Muscle layer of duodenum (tissue), 2 donors: ENCODE measurements around the gene CLIP3.

Source experiments
- H3K27ac ChIP-seq: one replicate; pipeline ENCODE4 v1.7.0; 2013; ENCODE audit warnings: mild to moderate bottlenecking, low read length
- H3K27me3 ChIP-seq: one replicate; pipeline ENCODE4 v1.7.0; 2013; ENCODE audit warnings: low read depth, mild to moderate bottlenecking, control low read depth, low read length
- H3K36me3 ChIP-seq, 2 donors: one replicate each; pipeline ENCODE4 v1.7.0; 2013; ENCODE audit warnings: low read length in 2 of 2, control low read depth in 1 of 2, mild to moderate bottlenecking in 1 of 2; ENCODE audit not compliant: insufficient read depth in 2 of 2, control insufficient read depth in 1 of 2
- H3K4me1 ChIP-seq, 2 donors: one replicate each; pipeline ENCODE4 v1.7.0; 2013; ENCODE audit warnings: low read length in 2 of 2, mild to moderate bottlenecking in 2 of 2, control low read depth in 1 of 2, moderate library complexity in 1 of 2; ENCODE audit not compliant: insufficient read depth in 2 of 2, control insufficient read depth in 1 of 2
- H3K4me3 ChIP-seq, 2 donors: one replicate each; pipeline ENCODE4 v1.7.0; 2013; ENCODE audit warnings: low read length in 2 of 2, low read depth in 1 of 2, mild to moderate bottlenecking in 1 of 2
- H3K9me3 ChIP-seq, 2 donors: one replicate each; pipeline ENCODE4 v1.7.0; 2013; ENCODE audit warnings: low read length in 2 of 2, control low read depth in 1 of 2, mild to moderate bottlenecking in 1 of 2; ENCODE audit not compliant: control insufficient read depth in 1 of 2
- donor health status: healthy.

CLIP3 gene

DNA sequence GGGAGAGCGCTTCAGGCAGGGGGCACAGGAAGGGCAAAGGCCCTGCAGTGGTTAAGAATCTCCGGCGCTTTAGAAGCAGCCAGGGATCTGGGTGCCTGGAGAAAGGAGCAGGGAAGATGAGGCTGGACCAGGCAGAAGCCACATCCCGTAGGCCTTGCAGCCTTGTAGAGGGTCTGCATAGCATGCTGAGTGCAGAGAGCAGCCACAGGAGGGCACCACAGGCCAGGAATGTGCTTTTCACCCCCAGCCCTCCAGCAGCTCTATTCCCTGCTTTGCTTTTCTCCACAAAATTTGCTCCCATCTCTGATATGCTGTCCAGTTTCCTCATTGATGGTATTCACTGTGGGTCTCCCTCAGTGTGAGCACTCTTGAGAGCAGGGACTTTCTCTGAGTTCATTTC lies 27.8 kb upstream of the CLIP3 start:
- no peak overlapping the region for H3K27ac ChIP-seq
- H3K36me3 ChIP-seq = no peaks in the 10 kb centered on the region
- peaks cover 0 to 1% of the 10 kb centered on the region in 2 donors for H3K4me1 ChIP-seq
- no peak overlapping the region for H3K4me3 ChIP-seq
- no peaks in the 10 kb centered on the region for H3K27me3 ChIP-seq
- H3K9me3 ChIP-seq = no peaks in the 10 kb centered on the region

DNA sequence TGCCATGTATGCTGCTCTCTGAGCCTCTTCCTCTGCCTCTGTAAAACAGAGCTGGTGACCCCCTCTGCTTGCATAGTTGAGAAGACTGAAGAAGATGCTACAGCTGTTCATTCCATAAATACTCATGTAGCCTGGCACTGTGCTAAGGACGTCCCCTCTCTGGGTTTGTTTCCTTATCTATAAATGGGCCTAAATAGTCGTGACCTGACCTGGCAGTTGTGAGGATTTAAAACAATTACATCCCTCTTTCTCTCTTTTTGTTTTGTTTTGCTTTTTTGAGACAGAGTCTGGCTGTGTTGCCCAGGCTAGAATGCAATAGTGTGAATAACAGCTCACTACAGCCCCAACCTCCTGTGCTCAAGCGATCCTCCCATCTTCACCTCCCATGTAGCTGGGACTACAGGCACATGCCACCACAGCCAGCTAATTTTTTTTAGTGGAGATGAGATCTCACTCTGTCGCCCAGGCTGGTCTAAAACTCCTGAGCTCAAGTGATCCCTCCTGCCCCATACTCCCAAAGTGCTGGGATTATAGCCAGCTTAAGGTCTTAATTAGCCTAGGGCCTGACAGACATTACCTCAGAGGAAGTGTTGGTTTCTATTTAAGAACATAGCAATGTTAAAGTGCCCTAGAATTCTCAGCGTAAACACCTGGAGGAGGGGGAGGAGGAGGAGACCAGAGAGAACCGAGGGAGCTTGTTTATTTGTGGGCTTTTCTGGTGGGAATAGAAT lies 26.7 kb upstream of the CLIP3 start:
- H3K27ac ChIP-seq = no peak overlapping the region

DNA sequence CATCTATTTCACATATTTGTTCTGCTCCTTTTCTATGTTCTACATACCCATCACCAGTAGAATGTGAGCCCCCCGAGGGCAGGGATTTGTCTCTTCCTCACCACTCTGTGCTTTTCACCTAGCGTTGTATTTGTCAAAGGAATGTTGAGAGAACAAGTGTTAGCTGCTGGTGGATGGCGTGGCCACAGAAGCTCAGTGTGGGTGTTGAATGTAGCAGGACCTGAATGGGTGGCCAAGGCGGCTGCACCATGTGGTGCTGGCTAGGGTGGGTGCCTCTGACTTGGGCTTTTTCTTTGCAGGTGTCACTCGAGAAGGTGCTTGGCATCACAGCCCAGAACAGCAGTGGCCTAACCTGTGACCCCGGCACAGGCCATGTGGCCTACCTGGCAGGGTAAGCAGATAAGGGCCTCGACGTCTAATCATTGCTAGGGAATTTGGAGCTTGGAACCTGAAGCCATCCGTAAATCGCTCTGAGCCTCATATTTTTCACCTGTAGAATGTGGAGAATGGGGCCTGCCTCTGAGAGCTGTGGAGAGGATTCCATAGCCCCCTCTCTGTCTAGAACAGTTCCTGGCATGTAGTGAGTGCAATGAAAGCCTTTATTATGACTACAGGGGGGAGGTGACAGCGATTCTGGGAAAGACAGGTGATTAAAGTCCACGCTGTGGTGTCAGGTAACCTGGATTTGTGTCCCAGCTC lies 26.0 kb upstream of the CLIP3 start:
- no peak overlapping the region for H3K4me3 ChIP-seq
- no peaks in the 10 kb centered on the region for H3K27me3 ChIP-seq
- H3K9me3 ChIP-seq = no peaks in the 10 kb centered on the region
- H3K4me1 ChIP-seq = peaks cover 0 to 6% of the 10 kb centered on the region in 2 donors
- H3K36me3 ChIP-seq = peaks cover 0 to 5% of the 10 kb centered on the region in 2 donors
- no peak overlapping the region for H3K27ac ChIP-seq

More for the DNA sequence above, 26.7 kb upstream of the CLIP3 start:
- no peaks in the 10 kb centered on the region for H3K27me3 ChIP-seq
- no peaks in the 10 kb centered on the region for H3K9me3 ChIP-seq
- no peaks in the 10 kb centered on the region for H3K36me3 ChIP-seq
- no peak overlapping the region for H3K4me3 ChIP-seq
- peaks cover 0 to 6% of the 10 kb centered on the region in 2 donors for H3K4me1 ChIP-seq

DNA sequence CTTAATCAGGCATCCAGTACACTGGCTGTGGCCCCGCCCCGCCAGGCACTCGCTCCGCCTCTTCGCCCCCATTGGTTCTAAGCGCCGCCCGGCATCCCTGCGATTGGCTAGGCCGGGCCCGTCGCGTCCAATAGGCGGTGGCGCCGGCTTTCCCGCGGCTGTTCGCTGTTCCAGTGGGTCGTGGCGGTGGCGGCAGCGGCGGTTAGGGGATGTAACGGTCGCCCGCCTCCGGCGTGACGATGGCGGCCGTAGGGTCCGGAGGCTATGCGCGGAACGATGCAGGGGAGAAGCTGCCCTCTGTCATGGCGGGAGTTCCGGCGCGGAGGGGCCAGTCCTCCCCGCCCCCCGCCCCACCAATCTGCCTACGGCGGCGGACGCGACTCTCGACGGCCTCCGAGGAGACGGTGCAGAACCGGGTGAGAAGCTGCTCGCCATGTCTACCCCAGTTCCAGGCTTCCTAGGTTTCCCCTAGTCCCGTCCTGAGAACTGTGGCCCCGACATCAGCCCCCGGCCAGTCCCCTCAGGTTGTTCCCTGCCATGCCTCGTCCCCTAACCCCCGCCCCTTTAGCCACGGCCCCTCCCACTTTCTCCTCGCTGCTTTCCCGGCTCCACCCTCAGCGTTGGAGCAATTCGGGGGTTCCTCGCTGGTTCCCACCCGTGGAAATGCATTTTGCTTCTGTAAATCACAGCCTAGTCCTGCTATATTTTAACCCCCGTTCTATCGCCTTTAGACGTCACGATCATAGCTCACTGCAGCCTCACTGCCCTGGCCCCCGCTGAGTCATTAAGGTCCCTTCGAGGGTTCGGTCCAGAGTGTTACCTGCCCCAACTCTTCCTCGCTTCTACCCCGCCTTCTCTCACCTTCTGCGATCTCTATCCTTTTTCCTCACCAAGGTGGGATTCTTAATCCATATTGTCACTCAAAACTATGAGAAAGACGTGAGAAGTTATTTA lies 22.3 kb upstream of the CLIP3 start, which contains the start of gene WDR62:
Gene WDR62 (plus strand): TSS at position 165 of the 954 bp plus-strand sequence. CDS start 75 bp downstream, at position 240.
- no peaks in the 10 kb centered on the region for H3K27me3 ChIP-seq
- H3K36me3 ChIP-seq = peaks cover 0 to 7% of the 10 kb centered on the region in 2 donors
- H3K27ac ChIP-seq = peak within 1 kb of the TSS; percentile 94
- no peaks in the 10 kb centered on the region for H3K9me3 ChIP-seq
- H3K4me3 ChIP-seq = peak within 1 kb of the TSS; percentile 86 to 96
- H3K4me1 ChIP-seq = peaks cover 0 to 12% of the 10 kb centered on the region in 2 donors

DNA sequence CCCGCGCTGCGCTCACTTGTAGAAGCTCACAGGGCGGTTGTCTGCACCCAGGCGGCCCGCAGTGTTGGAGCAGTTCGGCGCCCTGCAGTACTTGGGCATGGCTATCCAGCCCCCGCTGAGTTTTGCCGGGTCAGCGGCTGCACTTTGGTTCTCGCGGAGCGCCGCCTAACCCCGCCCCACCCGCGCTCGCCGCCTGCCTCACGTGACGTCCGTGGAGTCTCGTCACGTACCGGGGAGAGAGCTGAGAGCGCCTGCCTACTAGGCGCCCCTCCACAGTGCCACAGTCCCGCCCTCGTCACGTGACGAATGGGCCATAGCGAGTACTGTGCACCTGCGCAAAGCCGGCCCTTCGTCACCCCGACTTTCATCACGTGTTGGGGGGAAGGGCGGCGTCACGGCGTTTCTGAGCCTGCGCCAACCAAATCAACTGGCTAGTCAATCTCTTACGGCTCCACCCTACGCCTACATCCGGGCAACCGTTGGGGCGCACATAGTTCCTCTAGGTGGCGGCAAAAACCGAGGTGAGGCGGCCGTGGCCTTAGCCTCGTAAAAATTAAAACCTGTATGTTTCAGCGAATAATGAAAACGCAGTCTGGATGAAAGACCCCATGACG lies 21.6 kb upstream of the CLIP3 start, which contains the start of gene THAP8:
Gene THAP8 (minus strand): TSS at position 167 of the 614 bp plus-strand sequence. CDS start 68 bp downstream, at position 99.
- H3K36me3 ChIP-seq = peaks cover 0 to 7% of the 10 kb centered on the region in 2 donors
- H3K27ac ChIP-seq = peak within 1 kb of the TSS; percentile 94
- peak within 1 kb of the TSS; percentile 86 to 96 for H3K4me3 ChIP-seq
- H3K9me3 ChIP-seq = no peaks in the 10 kb centered on the region
- H3K4me1 ChIP-seq = peaks cover 0 to 12% of the 10 kb centered on the region in 2 donors
- H3K27me3 ChIP-seq = no peaks in the 10 kb centered on the region

DNA sequence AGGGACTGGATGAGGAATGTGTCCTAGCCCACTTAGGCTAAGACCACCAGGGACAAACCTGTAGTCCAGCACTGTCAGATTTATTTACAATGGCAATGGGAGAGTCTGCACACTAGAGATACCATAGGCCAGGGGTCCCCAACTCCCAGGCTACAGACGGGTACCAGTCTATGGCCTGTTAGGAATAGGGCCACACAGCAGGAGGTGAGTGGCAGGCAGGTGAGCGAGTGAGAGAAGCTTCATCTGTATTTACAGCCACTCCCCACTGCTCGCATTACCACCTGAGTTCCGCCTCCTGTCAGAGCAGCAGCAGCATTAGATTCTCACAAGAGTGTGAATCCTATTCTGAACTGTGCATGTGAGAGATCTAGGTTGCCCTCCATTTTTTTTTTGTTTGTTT lies 19.0 kb upstream of the CLIP3 start:
- Histone ChIP-seq H3K27ac (no peak overlapping the region), H3K4me1 (peaks cover 0 to 12% of the 10 kb centered on the region in 2 donors), H3K4me3 (no peak overlapping the region), H3K27me3 (no peaks in the 10 kb centered on the region), H3K36me3 (peaks cover 0 to 7% of the 10 kb centered on the region in 2 donors), H3K9me3 (no peaks in the 10 kb centered on the region)

DNA sequence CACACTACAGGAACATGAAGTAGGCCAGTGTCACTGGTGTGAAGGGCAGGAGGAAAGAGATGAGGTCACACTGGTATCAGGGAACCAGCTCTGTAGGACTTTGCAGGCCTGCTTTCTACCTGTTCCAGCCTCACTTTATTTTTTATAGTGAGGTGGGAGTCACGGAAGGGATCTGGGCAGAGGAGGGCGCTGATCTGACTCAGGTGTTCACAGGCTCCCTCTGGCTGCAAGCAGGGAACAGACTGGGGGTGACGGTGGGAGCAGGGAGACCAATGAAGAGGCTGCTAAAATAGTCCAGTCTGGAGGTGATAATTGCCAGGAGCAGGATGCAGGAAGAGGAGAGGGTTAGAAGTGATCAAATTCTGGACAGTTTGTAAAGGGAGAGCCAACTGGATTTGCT lies 18.6 kb upstream of the CLIP3 start:
- peaks cover 0 to 7% of the 10 kb centered on the region in 2 donors for H3K36me3 ChIP-seq
- H3K4me3 ChIP-seq = no peak overlapping the region
- no peaks in the 10 kb centered on the region for H3K27me3 ChIP-seq
- H3K27ac ChIP-seq = no peak overlapping the region
- H3K4me1 ChIP-seq = peaks cover 0 to 12% of the 10 kb centered on the region in 2 donors
- H3K9me3 ChIP-seq = no peaks in the 10 kb centered on the region

DNA sequence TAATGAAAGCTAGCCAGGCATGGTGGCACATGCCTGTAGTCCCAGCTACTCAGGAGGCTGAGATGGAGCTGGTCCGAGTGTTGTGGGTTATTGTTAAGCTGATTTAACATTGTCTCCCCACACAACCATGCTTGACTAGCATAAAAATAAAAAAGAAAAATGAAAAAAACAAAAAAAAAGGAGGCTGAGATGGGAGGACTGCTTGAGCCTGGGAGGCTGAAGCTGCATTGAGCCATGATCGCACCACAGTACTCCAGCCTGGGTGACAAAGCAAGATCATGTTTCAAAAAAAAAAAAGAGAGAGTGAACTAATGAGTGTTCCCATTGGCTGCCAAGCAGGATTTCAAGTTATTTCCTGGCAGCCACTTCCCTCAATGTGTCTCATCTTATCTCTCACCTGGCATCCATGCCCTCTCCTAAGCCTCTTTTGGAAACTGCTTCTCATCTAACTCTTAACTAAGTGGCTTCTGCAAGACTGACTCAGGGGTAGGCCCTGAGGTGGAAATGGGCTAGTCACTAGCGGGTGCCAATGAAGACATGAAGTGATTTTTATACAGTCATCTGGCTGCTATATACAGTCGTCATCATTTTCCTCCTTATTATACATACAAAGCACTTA lies 16.5 kb upstream of the CLIP3 start:
- H3K4me3 ChIP-seq = no peak overlapping the region
- H3K27me3 ChIP-seq = no peaks in the 10 kb centered on the region
- H3K4me1 ChIP-seq = peaks cover 0 to 14% of the 10 kb centered on the region in 2 donors
- peaks cover 0 to 7% of the 10 kb centered on the region in 2 donors for H3K36me3 ChIP-seq
- H3K9me3 ChIP-seq = no peaks in the 10 kb centered on the region
- no peak overlapping the region for H3K27ac ChIP-seq

DNA sequence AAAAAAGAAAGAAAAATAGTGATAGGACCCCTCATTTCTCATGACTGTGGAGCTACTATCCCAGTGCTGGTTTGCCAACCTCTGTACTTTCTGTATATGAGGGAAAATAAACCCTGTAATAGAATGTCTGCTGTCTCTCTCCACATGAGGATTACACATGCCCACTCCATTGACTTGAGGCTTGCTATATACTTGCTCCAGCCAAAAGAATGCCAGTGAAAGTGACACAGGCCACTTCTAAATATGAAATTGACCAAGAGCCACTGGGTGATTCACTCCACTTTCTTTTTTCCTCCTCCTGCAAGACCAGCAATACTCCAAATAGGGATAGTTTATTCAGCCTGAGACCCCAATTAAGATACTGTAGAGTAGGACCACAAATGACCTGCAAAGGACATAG lies 15.2 kb upstream of the CLIP3 start:
- Histone ChIP-seq H3K27me3 (no peaks in the 10 kb centered on the region), H3K4me1 (peaks cover 0 to 23% of the 10 kb centered on the region in 2 donors), H3K4me3 (no peak overlapping the region), H3K27ac (no peak overlapping the region), H3K36me3 (no peaks in the 10 kb centered on the region), H3K9me3 (no peaks in the 10 kb centered on the region)

DNA sequence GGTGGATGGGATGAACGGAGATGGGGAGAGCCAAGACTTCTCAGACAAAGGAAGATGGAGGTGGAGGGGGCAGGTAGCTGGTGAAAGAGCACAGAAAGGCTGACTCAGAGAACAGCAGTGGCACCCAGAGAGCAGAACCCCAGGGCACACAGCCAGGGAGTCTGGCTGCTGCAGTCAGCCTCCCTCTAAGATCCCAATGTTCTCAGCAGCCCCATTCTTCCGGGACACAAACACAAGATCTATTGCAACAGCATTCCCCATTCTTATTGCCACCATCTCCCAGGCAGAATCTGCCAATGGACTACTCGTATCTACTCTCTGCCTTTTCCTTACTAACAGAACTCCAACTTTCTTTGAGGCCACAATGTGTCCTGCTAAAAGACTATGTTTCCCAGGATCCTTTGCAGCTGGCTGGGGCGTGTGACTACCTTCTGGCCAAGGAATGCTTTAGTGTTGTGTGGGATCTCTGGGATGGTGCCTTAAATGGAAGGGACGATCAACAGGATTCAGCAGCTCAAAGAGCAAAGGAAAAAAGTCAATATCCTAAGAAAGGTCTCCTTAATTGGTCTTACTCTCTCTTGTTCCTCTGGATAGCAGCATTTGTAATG lies 13.9 kb upstream of the CLIP3 start:
- H3K9me3 ChIP-seq = no peaks in the 10 kb centered on the region
- H3K36me3 ChIP-seq = no peaks in the 10 kb centered on the region
- H3K4me3 ChIP-seq = no peak overlapping the region
- H3K4me1 ChIP-seq = peaks cover 1 to 27% of the 10 kb centered on the region in 2 donors
- H3K27ac ChIP-seq = no peak overlapping the region
- no peaks in the 10 kb centered on the region for H3K27me3 ChIP-seq
